ENCODE data around the gene BTN1A1. TPM values are rescaled to one million over a fixed set of nuclear protein-coding genes. Genes with fewer than 3 reads are reported as not detected.

Gene BTN1A1
- total and polyA plus RNA-seq, 9 of the 15 experiments (the other 6 are each of a cell fraction or from before 2014, with no cell fraction given) = 0.01 to 0.15 (median 0.06) TPM; not detected in 4

DNA sequence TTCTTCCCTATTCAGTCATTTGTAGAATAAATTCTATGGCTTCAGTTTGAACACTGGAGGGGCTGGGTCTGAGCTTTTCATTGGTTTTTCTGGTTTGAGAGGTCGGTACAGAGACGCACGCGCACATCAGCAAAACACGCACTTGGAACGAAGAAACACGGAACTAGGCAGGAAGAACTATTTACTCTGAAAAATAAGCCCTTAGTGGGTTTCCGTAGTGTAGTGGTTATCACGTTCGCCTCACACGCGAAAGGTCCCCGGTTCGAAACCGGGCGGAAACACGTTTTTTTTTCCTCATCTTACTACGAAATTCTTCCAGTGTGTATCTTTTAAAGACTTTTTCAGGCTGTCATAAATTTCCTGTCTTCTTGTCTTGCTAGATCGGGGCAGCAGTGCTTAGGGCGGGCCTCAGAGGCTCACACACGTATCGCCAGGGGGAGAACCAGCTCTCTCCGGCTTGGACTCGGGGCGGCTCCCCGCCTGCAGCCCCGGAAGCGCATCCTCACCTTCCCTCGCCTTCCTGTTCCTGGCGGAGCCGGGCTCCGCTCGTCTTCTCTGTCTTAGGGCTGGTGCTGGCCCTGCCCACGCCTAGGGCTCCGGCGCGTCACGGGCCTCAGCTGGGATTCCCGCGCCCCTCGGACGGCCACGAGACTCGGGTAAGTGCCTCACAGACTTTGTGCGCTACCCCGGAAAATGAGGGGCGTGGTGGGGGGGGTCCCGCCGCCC lies 37.9 kb downstream of the BTN1A1 start, which contains the start of gene HMGN4 (continued):
- peak; percentile 4; the same call in 1 of the 2 replicates for TF ChIP-seq MAFF (IDR thresholded peaks at IDR 0.05; ENCODE audit: low read length)
- TF ChIP-seq ZNF780A (CRISPR knock-in tag; IDR thresholded peaks at IDR 0.05) = no peak
- TF ChIP-seq ZNF778 (CRISPR knock-in tag; IDR thresholded peaks at IDR 0.05) = no peak
- TF ChIP-seq SP1 (CRISPR knock-in tag; IDR thresholded peaks at IDR 0.05) = peak; percentile 78; the same call in 1 of the 2 replicates
- TF ChIP-seq ZNF347 (CRISPR knock-in tag; IDR thresholded peaks at IDR 0.05; ENCODE audit: low read depth) = no peak
- TF ChIP-seq E2F8 (IDR thresholded peaks at IDR 0.05; ENCODE audit: low read depth, partially characterized antibody) = peak; percentile 72
- TF ChIP-seq, protein P1, sequence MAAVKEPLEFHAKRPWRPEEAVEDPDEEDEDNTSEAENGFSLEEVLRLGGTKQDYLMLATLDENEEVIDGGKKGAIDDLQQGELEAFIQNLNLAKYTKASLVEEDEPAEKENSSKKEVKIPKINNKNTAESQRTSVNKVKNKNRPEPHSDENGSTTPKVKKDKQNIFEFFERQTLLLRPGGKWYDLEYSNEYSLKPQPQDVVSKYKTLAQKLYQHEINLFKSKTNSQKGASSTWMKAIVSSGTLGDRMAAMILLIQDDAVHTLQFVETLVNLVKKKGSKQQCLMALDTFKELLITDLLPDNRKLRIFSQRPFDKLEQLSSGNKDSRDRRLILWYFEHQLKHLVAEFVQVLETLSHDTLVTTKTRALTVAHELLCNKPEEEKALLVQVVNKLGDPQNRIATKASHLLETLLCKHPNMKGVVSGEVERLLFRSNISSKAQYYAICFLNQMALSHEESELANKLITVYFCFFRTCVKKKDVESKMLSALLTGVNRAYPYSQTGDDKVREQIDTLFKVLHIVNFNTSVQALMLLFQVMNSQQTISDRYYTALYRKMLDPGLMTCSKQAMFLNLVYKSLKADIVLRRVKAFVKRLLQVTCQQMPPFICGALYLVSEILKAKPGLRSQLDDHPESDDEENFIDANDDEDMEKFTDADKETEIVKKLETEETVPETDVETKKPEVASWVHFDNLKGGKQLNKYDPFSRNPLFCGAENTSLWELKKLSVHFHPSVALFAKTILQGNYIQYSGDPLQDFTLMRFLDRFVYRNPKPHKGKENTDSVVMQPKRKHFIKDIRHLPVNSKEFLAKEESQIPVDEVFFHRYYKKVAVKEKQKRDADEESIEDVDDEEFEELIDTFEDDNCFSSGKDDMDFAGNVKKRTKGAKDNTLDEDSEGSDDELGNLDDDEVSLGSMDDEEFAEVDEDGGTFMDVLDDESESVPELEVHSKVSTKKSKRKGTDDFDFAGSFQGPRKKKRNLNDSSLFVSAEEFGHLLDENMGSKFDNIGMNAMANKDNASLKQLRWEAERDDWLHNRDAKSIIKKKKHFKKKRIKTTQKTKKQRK (IDR thresholded peaks at IDR 0.05; ENCODE audit: borderline replicate concordance, low read depth, low read length) = no peak
- peak; percentile 1 to 85; a peak in 2 of 4 replicates for TF ChIP-seq TRIM24 (IDR thresholded peaks at IDR 0.05)
- TF ChIP-seq PRPF4 (IDR thresholded peaks at IDR 0.05; ENCODE audit: insufficient read depth, low read depth, low read length, poor library complexity, severe bottlenecking) = no peak
- TF ChIP-seq KLF16 (IDR thresholded peaks at IDR 0.05) = peak; percentile 86
- no peak for TF ChIP-seq NUFIP1 (IDR thresholded peaks at IDR 0.05; ENCODE audit: partially characterized antibody)
- no peak for TF ChIP-seq RBM25 (IDR thresholded peaks at IDR 0.05; ENCODE audit: low read depth, low read length, severe bottlenecking)
- TF ChIP-seq NBN (IDR thresholded peaks at IDR 0.05; ENCODE audit: low read depth) = no peak
- peak; percentile 88 for TF ChIP-seq CTBP1 (IDR thresholded peaks at IDR 0.05; ENCODE audit: borderline replicate concordance)
- no peak for TF ChIP-seq SRSF9 (IDR thresholded peaks at IDR 0.05; ENCODE audit: borderline replicate concordance, low read depth, low read length)
- TF ChIP-seq SMARCA5 (IDR thresholded peaks at IDR 0.05) = peak; percentile 72; the same call in 1 of the 2 replicates
- peak; percentile 69 for TF ChIP-seq NCOA1 (IDR thresholded peaks at IDR 0.05; ENCODE audit: low read depth)
- no peak for TF ChIP-seq CBFA2T2 (conservative IDR thresholded peaks at IDR 0.05)
- no peak for TF ChIP-seq THAP7 (CRISPR knock-in tag; IDR thresholded peaks at IDR 0.05)
- TF ChIP-seq XRCC4 (IDR thresholded peaks at IDR 0.05; ENCODE audit: extremely low read depth, insufficient read depth, insufficient read length) = no peak
- no peak for TF ChIP-seq HBP1 (CRISPR knock-in tag; IDR thresholded peaks at IDR 0.05)
- peak; percentile 16; the same call in 1 of the 2 replicates for TF ChIP-seq LCOR (CRISPR knock-in tag; IDR thresholded peaks at IDR 0.05)
